Measurements from ENCODE around the gene UBAP1L. TPM values are rescaled to one million over a fixed set of nuclear protein-coding genes. Genes with fewer than 3 reads are reported as not detected.
"Not testable (repeated sequence)": the region's sequence is repeated elsewhere in the genome, so short reads cannot be mapped to it uniquely, and the experiment has no call there.

UBAP1L gene
- total and polyA plus RNA-seq, 2 experiments from 2014 or later: 1.8 to 2.5 TPM

- WGBS (ENCODE audit: low lambda C conversion rate, missing lambda C conversion rate): 89% methylated on average over 5 of the region's 5 CpGs
- Histone ChIP-seq H3K27me3 (no peaks in the 10 kb centered on the region), H3K27ac (no peak overlapping the region), H3K4me1 (ENCODE audit: insufficient read depth) (no peaks in the 10 kb centered on the region), H3K9me2 (replicated peaks; ENCODE audit: insufficient read depth) (no peaks in the 10 kb centered on the region), H3K79me2 (no peaks in the 10 kb centered on the region), H3K9me3 (ENCODE audit: low read depth) (no peaks in the 10 kb centered on the region), H3K36me3 (replicated peaks; ENCODE audit: insufficient read depth, low read depth) (no peaks in the 10 kb centered on the region), H4K20me1 (ENCODE audit: insufficient read depth, poor library complexity, severe bottlenecking) (no peaks in the 10 kb centered on the region), H3K4me2 (no peak overlapping the region), H3K4me3 (no peak overlapping the region), H2AFZ (no peak overlapping the region)
- no peak for DNase-seq (ENCODE audit: low spot score)
- TF ChIP-seq CTCF (IDR thresholded peaks at IDR 0.05; ENCODE audit: poor library complexity) (no peak), EZH2phosphoT487 (IDR thresholded peaks at IDR 0.05; ENCODE audit: low read depth, severe bottlenecking, unreplicated experiment) (no peak), EZH2 (IDR thresholded peaks at IDR 0.05; ENCODE audit: borderline replicate concordance) (no peak)
These were observed 41.7 kb upstream of the UBAP1L start for GRCh38 chr15:65156692-65157091.

- no peaks in the 10 kb centered on the region for H3K27me3 ChIP-seq
- H3K4me1 ChIP-seq (ENCODE audit: insufficient read depth): no peaks in the 10 kb centered on the region
- TF ChIP-seq EZH2phosphoT487 (IDR thresholded peaks at IDR 0.05; ENCODE audit: low read depth, severe bottlenecking, unreplicated experiment) (no peak), EZH2 (IDR thresholded peaks at IDR 0.05; ENCODE audit: borderline replicate concordance) (no peak), CTCF (IDR thresholded peaks at IDR 0.05; ENCODE audit: poor library complexity) (no peak)
- no peak for DNase-seq (ENCODE audit: low spot score)
- no peak overlapping the region for H2AFZ ChIP-seq
- H3K27ac ChIP-seq: no peak overlapping the region
- WGBS (ENCODE audit: low lambda C conversion rate, missing lambda C conversion rate): 96% methylated on average over 6 of the region's 6 CpGs
- H3K79me2 ChIP-seq: no peaks in the 10 kb centered on the region
- H3K9me2 ChIP-seq (replicated peaks; ENCODE audit: insufficient read depth): no peaks in the 10 kb centered on the region
- H3K4me2 ChIP-seq: no peak overlapping the region
- H3K36me3 ChIP-seq (replicated peaks; ENCODE audit: insufficient read depth, low read depth): no peaks in the 10 kb centered on the region
- no peaks in the 10 kb centered on the region for H3K9me3 ChIP-seq (ENCODE audit: low read depth)
- no peak overlapping the region for H3K4me3 ChIP-seq
- H4K20me1 ChIP-seq (ENCODE audit: insufficient read depth, poor library complexity, severe bottlenecking): no peaks in the 10 kb centered on the region
These were observed 39.7 kb upstream of the UBAP1L start for GRCh38 chr15:65154720-65155119.

GRCh38 chr15:65147902-65148301 lies 32.9 kb upstream of the UBAP1L start:
- no peak overlapping the region for H3K27ac ChIP-seq
- no peaks in the 10 kb centered on the region for H3K27me3 ChIP-seq
- TF ChIP-seq CTCF (IDR thresholded peaks at IDR 0.05; ENCODE audit: poor library complexity): no peak
- DNase-seq (ENCODE audit: low spot score): no peak
- no peaks in the 10 kb centered on the region for H3K9me2 ChIP-seq (replicated peaks; ENCODE audit: insufficient read depth)
- H3K4me1 ChIP-seq (ENCODE audit: insufficient read depth): no peaks in the 10 kb centered on the region
- H3K79me2 ChIP-seq: no peaks in the 10 kb centered on the region
- H3K4me3 ChIP-seq: no peak overlapping the region
- H3K4me2 ChIP-seq: no peak overlapping the region
- no peaks in the 10 kb centered on the region for H3K36me3 ChIP-seq (replicated peaks; ENCODE audit: insufficient read depth, low read depth)
- WGBS (ENCODE audit: low lambda C conversion rate, missing lambda C conversion rate): 94% methylated on average over 3 of the region's 3 CpGs
- no peaks in the 10 kb centered on the region for H3K9me3 ChIP-seq (ENCODE audit: low read depth)
- H4K20me1 ChIP-seq (ENCODE audit: insufficient read depth, poor library complexity, severe bottlenecking): no peaks in the 10 kb centered on the region
- no peak overlapping the region for H2AFZ ChIP-seq

GRCh38 chr15:65146438-65146837 lies 31.4 kb upstream of the UBAP1L start:
- TF ChIP-seq EZH2phosphoT487 (IDR thresholded peaks at IDR 0.05; ENCODE audit: low read depth, severe bottlenecking, unreplicated experiment): no peak
- TF ChIP-seq CTCF (IDR thresholded peaks at IDR 0.05; ENCODE audit: poor library complexity): no peak
- no peak for TF ChIP-seq EZH2 (IDR thresholded peaks at IDR 0.05; ENCODE audit: borderline replicate concordance)
- no peaks in the 10 kb centered on the region for H3K27me3 ChIP-seq
- H3K9me3 ChIP-seq (ENCODE audit: low read depth): no peaks in the 10 kb centered on the region
- no peaks in the 10 kb centered on the region for H3K79me2 ChIP-seq
- H2AFZ ChIP-seq: no peak overlapping the region
- H3K27ac ChIP-seq: no peak overlapping the region
- H4K20me1 ChIP-seq (ENCODE audit: insufficient read depth, poor library complexity, severe bottlenecking): no peaks in the 10 kb centered on the region
- no peak for DNase-seq (ENCODE audit: low spot score)
- no peak overlapping the region for H3K4me2 ChIP-seq
- no peaks in the 10 kb centered on the region for H3K9me2 ChIP-seq (replicated peaks; ENCODE audit: insufficient read depth)
- H3K4me3 ChIP-seq: no peak overlapping the region
- 93% methylated on average over 4 of the region's 4 CpGs for WGBS (ENCODE audit: low lambda C conversion rate, missing lambda C conversion rate)
- no peaks in the 10 kb centered on the region for H3K4me1 ChIP-seq (ENCODE audit: insufficient read depth)
- H3K36me3 ChIP-seq (replicated peaks; ENCODE audit: insufficient read depth, low read depth): no peaks in the 10 kb centered on the region

GRCh38 chr15:65138631-65139030 lies 23.6 kb upstream of the UBAP1L start:
- not testable (repeated sequence) for H4K20me1 ChIP-seq (ENCODE audit: insufficient read depth, poor library complexity, severe bottlenecking); H3K4me1 ChIP-seq (ENCODE audit: insufficient read depth); H3K9me3 ChIP-seq (ENCODE audit: low read depth); H3K9me2 ChIP-seq (replicated peaks; ENCODE audit: insufficient read depth); H3K27me3 ChIP-seq; H3K4me3 ChIP-seq; H3K4me2 ChIP-seq; H3K27ac ChIP-seq; H2AFZ ChIP-seq; H3K36me3 ChIP-seq (replicated peaks; ENCODE audit: insufficient read depth, low read depth); DNase-seq (ENCODE audit: low spot score); H3K79me2 ChIP-seq
- WGBS (ENCODE audit: low lambda C conversion rate, missing lambda C conversion rate): 98% methylated on average over 6 of the region's 6 CpGs

GRCh38 chr15:65137893-65138292 lies 22.9 kb upstream of the UBAP1L start:
- not testable (repeated sequence) for H3K27ac ChIP-seq; H3K4me3 ChIP-seq; H2AFZ ChIP-seq; DNase-seq (ENCODE audit: low spot score); H3K9me2 ChIP-seq (replicated peaks; ENCODE audit: insufficient read depth); H4K20me1 ChIP-seq (ENCODE audit: insufficient read depth, poor library complexity, severe bottlenecking); H3K36me3 ChIP-seq (replicated peaks; ENCODE audit: insufficient read depth, low read depth); H3K4me1 ChIP-seq (ENCODE audit: insufficient read depth); H3K79me2 ChIP-seq; H3K4me2 ChIP-seq; H3K27me3 ChIP-seq; H3K9me3 ChIP-seq (ENCODE audit: low read depth)
- 97% methylated on average over 4 of the region's 4 CpGs for WGBS (ENCODE audit: low lambda C conversion rate, missing lambda C conversion rate)

Data from hepatocyte (in vitro differentiated cells).